Cardiac muscle cell (in vitro differentiated cells and primary cell): Measurements from ENCODE around the gene FRMD5. TPM values are rescaled to one million over a fixed set of nuclear protein-coding genes. Genes with fewer than 3 reads are reported as not detected.

Experiments
- DNase-seq, 2 donors: peaks; one replicate each; pipeline versions ENCODE4 v3.0.0 to v3.0.0-alpha.2; 2010 to 2017; ENCODE audit warnings: low read depth in 1 of 2, low spot score in 1 of 2
- H3K27ac ChIP-seq: fragments of 200-600 bp; sonication (generic); 2 replicates; pipeline ENCODE4 v1.5.1; 2016
- H3K27me3 ChIP-seq: fragments of 200-600 bp; sonication (generic); 2 replicates; pipeline ENCODE4 v1.6.0; 2016; ENCODE audit warnings: control low read depth
- H3K36me3 ChIP-seq: fragments of 200-600 bp; sonication (generic); 2 replicates; pipeline ENCODE4 v1.5.1; 2016; ENCODE audit warnings: control low read depth
- H3K4me1 ChIP-seq: fragments of 200-600 bp; sonication (generic); 2 replicates; pipeline ENCODE4 v1.8.1; 2017; ENCODE audit warnings: low read depth, mild to moderate bottlenecking, mixed run types
- H3K4me3 ChIP-seq: fragments of 200-600 bp; sonication (generic); 2 replicates; pipeline ENCODE4 v1.5.1; 2016; ENCODE audit warnings: mild to moderate bottlenecking
- H3K9me3 ChIP-seq: fragments of 200-600 bp; sonication (generic); 2 replicates; pipeline ENCODE4 v1.5.1; 2017; ENCODE audit warnings: low read depth, mild to moderate bottlenecking, control low read depth
- polyA plus RNA-seq: library from polyadenylated mRNA; unstranded; fragments of >200 nt; fragmentation: Nextera tagmentation; extraction: Ambion mirVana; gene quantifications from 2 replicates; pipeline ENCODE4 v1.2.1, GENCODE V29; 2016
- total RNA-seq: library from RNA; depleted of rRNA; stranded (reverse); fragments of >200 nt; gene quantifications from 2 replicates; pipeline ENCODE4 v1.2.3, GENCODE V29; 2016
- TF ChIP-seq, protein P1 (sequence below): IDR thresholded peaks from 2 replicates; pipeline ENCODE4 v1.5.1; 2012; ENCODE audit warnings: low read depth, mild to moderate bottlenecking, low read length

Gene FRMD5
- total and polyA plus RNA-seq, 2 experiments from 2014 or later, result 26.8 to 59.7 TPM

DNA sequence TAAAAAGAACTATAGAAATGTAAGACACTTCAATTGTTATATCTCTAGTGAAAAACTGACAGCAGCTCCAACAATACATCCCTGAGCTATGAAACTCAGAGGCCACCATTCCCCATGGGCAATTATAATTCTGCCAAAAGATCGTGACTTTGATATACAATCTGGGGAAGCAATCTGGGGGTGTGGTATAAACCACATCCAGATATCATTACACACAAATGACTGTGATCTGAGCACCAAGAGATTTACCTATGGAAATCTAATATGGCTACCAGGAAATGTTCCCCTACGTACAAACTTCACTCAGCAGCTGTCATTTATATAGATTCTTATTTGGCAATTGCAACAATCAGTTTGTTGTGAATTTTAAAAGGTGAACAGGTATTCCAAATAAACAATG lies 110.3 kb downstream of the FRMD5 start:
- TF ChIP-seq, protein P1, sequence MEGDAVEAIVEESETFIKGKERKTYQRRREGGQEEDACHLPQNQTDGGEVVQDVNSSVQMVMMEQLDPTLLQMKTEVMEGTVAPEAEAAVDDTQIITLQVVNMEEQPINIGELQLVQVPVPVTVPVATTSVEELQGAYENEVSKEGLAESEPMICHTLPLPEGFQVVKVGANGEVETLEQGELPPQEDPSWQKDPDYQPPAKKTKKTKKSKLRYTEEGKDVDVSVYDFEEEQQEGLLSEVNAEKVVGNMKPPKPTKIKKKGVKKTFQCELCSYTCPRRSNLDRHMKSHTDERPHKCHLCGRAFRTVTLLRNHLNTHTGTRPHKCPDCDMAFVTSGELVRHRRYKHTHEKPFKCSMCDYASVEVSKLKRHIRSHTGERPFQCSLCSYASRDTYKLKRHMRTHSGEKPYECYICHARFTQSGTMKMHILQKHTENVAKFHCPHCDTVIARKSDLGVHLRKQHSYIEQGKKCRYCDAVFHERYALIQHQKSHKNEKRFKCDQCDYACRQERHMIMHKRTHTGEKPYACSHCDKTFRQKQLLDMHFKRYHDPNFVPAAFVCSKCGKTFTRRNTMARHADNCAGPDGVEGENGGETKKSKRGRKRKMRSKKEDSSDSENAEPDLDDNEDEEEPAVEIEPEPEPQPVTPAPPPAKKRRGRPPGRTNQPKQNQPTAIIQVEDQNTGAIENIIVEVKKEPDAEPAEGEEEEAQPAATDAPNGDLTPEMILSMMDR, result no peak
- Histone ChIP-seq H3K36me3 (no peaks in the 10 kb centered on the region), H3K9me3 (no peaks in the 10 kb centered on the region), H3K4me1 (no peaks in the 10 kb centered on the region), H3K4me3 (no peak overlapping the region), H3K27me3 (no peaks in the 10 kb centered on the region), H3K27ac (no peak overlapping the region)
- DNase-seq, result no peak

- Histone ChIP-seq H3K4me1 (no peaks in the 10 kb centered on the region), H3K27ac (no peak overlapping the region), H3K9me3 (no peaks in the 10 kb centered on the region), H3K27me3 (no peaks in the 10 kb centered on the region), H3K36me3 (no peaks in the 10 kb centered on the region), H3K4me3 (no peak overlapping the region)
- TF ChIP-seq, protein P1, result no peak
- DNase-seq, result no peak
Measured at GRCh38 chr15:44084171-44084570, 110.9 kb downstream of the FRMD5 start.

DNA sequence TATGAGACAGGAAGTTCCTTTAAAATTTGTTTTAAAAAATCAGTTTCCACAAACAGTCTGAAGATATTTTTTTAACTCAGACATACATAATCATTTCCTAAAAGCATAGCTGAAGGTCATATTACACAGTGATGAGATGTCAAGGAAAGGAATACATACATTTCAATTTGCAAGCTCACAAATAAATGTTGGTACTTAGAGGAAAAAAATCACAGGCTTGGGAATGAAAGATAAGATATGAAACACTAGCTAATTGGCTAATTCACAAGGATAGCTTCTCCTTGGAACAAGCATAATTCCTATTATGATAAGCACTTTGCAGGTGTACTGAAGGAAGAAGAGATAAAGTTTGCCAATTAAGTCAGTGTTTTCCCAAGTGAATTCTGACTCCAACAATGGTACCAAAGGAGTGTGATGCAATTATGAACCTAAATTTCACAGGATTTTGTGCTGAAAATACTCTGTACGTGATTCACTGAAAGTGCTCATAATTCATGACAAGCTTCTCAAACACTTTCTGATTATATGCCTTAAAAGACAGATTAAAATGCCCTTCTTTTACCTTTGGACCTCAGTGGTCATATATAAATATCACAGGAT lies 112.4 kb downstream of the FRMD5 start:
- Histone ChIP-seq H3K9me3 (no peaks in the 10 kb centered on the region), H3K4me3 (no peak overlapping the region), H3K36me3 (no peaks in the 10 kb centered on the region), H3K27ac (no peak overlapping the region), H3K27me3 (no peaks in the 10 kb centered on the region), H3K4me1 (no peaks in the 10 kb centered on the region)
- DNase-seq, result peak in 1 of 2 donors; percentile 53
- TF ChIP-seq, protein P1, result no peak

DNA sequence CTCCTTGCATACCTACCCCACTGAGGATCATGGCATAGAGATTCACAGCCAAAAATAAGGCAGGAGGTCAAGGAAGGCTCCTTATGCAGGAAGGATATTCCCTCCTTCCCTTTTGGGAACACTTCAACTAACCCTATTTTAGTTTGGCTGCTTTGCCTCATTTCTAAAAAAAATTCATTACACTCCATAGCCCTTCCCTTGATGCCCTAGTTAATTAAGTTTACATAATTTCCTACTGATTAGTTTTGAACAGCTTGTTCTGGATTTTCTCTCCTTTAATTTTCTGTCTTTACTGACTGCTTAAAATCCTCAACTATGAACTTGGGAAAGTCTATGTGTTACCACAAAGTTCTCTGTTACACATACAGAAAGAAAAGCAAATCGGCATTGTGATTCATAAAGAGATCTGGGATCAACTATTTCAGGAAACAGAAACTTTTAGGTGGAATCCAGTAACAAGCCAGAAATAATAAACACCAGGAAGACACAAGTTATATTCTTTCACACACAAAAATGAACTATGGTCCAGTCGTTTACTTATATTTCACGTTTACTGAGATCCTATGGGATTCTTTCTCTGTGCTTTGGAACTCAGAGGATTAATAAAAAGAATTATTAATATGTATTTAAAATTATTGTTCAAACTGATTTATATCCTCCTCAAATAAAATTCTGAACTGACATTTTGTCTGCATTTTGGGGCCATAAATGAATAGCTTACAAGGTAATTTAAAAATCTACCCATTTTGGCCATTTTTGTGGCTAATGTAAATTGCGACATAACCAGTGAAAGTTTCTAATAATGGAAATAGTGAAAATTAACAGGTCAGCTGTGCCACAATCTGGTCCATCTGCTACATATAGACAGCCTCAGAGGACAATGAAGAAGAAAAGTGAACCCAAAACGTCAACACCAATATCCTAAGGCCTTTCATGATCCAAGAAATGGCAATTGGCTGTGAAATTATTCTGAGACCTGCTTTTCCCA lies 113.8 kb downstream of the FRMD5 start:
- TF ChIP-seq, protein P1, result no peak
- no peaks in the 10 kb centered on the region for H3K9me3 ChIP-seq
- H3K27me3 ChIP-seq, result no peaks in the 10 kb centered on the region
- H3K27ac ChIP-seq, result no peak overlapping the region
- no peak overlapping the region for H3K4me3 ChIP-seq
- H3K4me1 ChIP-seq, result no peaks in the 10 kb centered on the region
- no peaks in the 10 kb centered on the region for H3K36me3 ChIP-seq
- peak in 1 of 2 donors; percentile 29 for DNase-seq

DNA sequence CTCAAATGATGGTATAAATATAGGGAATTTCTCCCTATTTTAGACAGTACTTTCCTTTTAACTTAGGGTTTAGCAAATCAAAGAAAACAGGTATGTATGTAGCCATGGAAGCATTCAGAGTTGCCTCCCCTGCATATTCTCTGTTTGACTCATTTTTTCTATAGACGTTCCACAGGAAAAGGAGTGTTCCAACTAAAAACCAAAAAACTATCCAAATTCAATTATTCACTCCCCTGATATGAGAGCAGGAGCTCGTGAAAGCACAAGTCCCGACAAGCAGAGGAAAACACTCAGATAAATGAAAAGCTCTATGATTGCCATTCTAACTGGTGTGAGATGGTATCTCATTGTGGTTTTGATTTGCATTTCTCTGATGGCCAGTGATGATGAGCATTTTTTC lies 119.5 kb downstream of the FRMD5 start:
- no peaks in the 10 kb centered on the region for H3K36me3 ChIP-seq
- no peaks in the 10 kb centered on the region for H3K27me3 ChIP-seq
- no peaks in the 10 kb centered on the region for H3K4me1 ChIP-seq
- no peak overlapping the region for H3K4me3 ChIP-seq
- H3K27ac ChIP-seq, result no peak overlapping the region
- H3K9me3 ChIP-seq, result no peaks in the 10 kb centered on the region
- DNase-seq, result peak in 1 of 2 donors; percentile 50
- TF ChIP-seq, protein P1, result no peak
